GM12865 (cell line): ENCODE data around the gene CCDC87.

ENCODE experiments used
- DNase-seq: peaks from one replicate; pipeline ENCODE4 v3.0.0; 2010; ENCODE audit warnings: low read depth
- H3K4me3 ChIP-seq: 2 replicates; pipeline ENCODE4 v1.5.1; 2011; ENCODE audit warnings: mild to moderate bottlenecking, low read depth, low read length, control low read depth
- TF ChIP-seq, protein P1 (sequence below): IDR thresholded peaks from 2 replicates; pipeline ENCODE4 v1.5.1; 2011; ENCODE audit warnings: low read length, control low read depth, low read depth, inconsistent platforms; ENCODE audit not compliant: insufficient read depth; ENCODE audit errors: missing control alignments

Gene CCDC87

GRCh38 chr11:66561178-66561974 is 31.5 kb downstream of the CCDC87 start:
- DNase-seq = no peak
- TF ChIP-seq, protein P1, sequence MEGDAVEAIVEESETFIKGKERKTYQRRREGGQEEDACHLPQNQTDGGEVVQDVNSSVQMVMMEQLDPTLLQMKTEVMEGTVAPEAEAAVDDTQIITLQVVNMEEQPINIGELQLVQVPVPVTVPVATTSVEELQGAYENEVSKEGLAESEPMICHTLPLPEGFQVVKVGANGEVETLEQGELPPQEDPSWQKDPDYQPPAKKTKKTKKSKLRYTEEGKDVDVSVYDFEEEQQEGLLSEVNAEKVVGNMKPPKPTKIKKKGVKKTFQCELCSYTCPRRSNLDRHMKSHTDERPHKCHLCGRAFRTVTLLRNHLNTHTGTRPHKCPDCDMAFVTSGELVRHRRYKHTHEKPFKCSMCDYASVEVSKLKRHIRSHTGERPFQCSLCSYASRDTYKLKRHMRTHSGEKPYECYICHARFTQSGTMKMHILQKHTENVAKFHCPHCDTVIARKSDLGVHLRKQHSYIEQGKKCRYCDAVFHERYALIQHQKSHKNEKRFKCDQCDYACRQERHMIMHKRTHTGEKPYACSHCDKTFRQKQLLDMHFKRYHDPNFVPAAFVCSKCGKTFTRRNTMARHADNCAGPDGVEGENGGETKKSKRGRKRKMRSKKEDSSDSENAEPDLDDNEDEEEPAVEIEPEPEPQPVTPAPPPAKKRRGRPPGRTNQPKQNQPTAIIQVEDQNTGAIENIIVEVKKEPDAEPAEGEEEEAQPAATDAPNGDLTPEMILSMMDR = no peak
- no peak overlapping the region for H3K4me3 ChIP-seq

GRCh38 chr11:66559866-66560676 is 32.8 kb downstream of the CCDC87 start:
- TF ChIP-seq, protein P1 = no peak
- no peak overlapping the region for H3K4me3 ChIP-seq
- no peak for DNase-seq

- TF ChIP-seq, protein P1 = no peak
- H3K4me3 ChIP-seq = no peak overlapping the region
- no peak for DNase-seq
These were observed 33.6 kb downstream of the CCDC87 start for GRCh38 chr11:66559142-66559865.

DNA sequence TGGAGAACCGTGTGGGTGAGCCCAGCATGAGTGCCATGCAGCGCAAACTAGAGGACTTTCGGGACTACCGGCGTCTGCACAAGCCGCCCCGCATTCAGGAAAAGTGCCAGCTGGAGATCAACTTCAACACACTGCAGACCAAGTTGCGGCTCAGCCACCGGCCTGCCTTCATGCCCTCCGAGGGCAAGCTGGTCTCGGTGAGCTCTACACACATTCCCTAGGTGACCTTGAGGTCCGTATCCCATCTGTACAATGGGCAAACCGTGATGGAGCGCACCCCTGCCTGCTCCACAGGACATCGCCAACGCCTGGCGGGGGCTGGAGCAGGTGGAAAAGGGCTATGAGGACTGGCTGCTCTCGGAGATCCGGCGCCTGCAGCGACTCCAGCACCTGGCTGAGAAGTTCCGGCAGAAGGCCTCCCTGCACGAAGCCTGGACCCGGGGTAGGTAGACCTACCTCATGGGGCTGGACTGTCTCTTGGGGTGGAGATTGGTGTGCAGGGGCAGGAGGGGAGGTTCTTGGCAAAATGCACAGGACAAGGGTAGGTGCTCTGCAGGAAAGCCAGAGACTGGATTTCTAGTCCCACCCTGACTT is 35.0 kb downstream of the CCDC87 start:
- no peak overlapping the region for H3K4me3 ChIP-seq
- no peak for DNase-seq
- TF ChIP-seq, protein P1 = no peak

GRCh38 chr11:66556086-66556485 is 36.8 kb downstream of the CCDC87 start:
- TF ChIP-seq, protein P1 = no peak
- no peak for DNase-seq
- H3K4me3 ChIP-seq = no peak overlapping the region

- DNase-seq = no peak
- no peak overlapping the region for H3K4me3 ChIP-seq
- TF ChIP-seq, protein P1 = no peak
These were observed 37.4 kb downstream of the CCDC87 start for GRCh38 chr11:66555416-66555815.
